H4 (cell line): ENCODE data around the gene ZSCAN18. TPM values are rescaled to one million over a fixed set of nuclear protein-coding genes. Genes with fewer than 3 reads are reported as not detected.

ENCODE experiments used
- DNase-seq: peaks from one replicate; pipeline ENCODE4 v3.0.0-alpha.2; 2015; ENCODE audit warnings: low spot score
- total RNA-seq: library from RNA; depleted of rRNA; stranded (reverse); fragments of >200 nt; shearing (Covaris generic); gene quantifications from 2 replicates; pipeline ENCODE4 v1.2.3, GENCODE V29; 2014; rRNA removed

Gene ZSCAN18
- total RNA-seq, 1 experiment from 2014 or later = 3.8 TPM

GRCh38 chr19:58044886-58045285 lies 53.1 kb downstream of the ZSCAN18 start:
- DNase-seq = no peak

GRCh38 chr19:58044391-58044790 lies 53.6 kb downstream of the ZSCAN18 start:
- no peak for DNase-seq

- DNase-seq = no peak
These were observed 55.3 kb downstream of the ZSCAN18 start for GRCh38 chr19:58042495-58043340.

GRCh38 chr19:58040751-58041525 lies 57.1 kb downstream of the ZSCAN18 start:
- no peak for DNase-seq

- no peak for DNase-seq
These were observed 59.3 kb downstream of the ZSCAN18 start for GRCh38 chr19:58038688-58039204.

- DNase-seq = no peak
These were observed 59.9 kb downstream of the ZSCAN18 start for GRCh38 chr19:58037927-58038687.

- DNase-seq = no peak
These were observed 62.2 kb downstream of the ZSCAN18 start for GRCh38 chr19:58035863-58036262.

GRCh38 chr19:58034477-58034793 lies 63.6 kb downstream of the ZSCAN18 start:
- DNase-seq = no peak

Other genes starting within 250 kb of the ZSCAN18 start
- gene ZNF587, start 248.4 kb downstream of the ZSCAN18 start, total RNA-seq = 4.3 and 11.9 TPM in 2 replicates
- gene ZNF814, start 209.2 kb downstream of the ZSCAN18 start, total RNA-seq = 3.6 and 11.1 TPM in 2 replicates
- gene ZNF417, start 181.6 kb downstream of the ZSCAN18 start, total RNA-seq = 4.9 and 12.1 TPM in 2 replicates
- gene ZNF418, start 162.8 kb downstream of the ZSCAN18 start, total RNA-seq = 0.50 TPM in 1 of 2 replicates, not detected in the other
- 2.5 and 8.7 TPM in 2 replicates for gene ZNF256, start 150.5 kb downstream of the ZSCAN18 start, total RNA-seq
- gene C19orf18, start 123.7 kb downstream of the ZSCAN18 start, total RNA-seq = not detected in 2 replicates
- 6.5 and 7.7 TPM in 2 replicates for gene ZNF606, start 95.4 kb downstream of the ZSCAN18 start, total RNA-seq
- 1.8 TPM in 1 of 2 replicates, not detected in the other for gene ZSCAN1, start 64.2 kb downstream of the ZSCAN18 start, total RNA-seq
- gene ZNF135, start 38.9 kb downstream of the ZSCAN18 start, total RNA-seq = not detected in 2 replicates
- 8.7 and 11.1 TPM in 2 replicates for gene ZNF329, start 52.6 kb upstream of the ZSCAN18 start, total RNA-seq
- 14.5 and 22.8 TPM in 2 replicates for gene ZNF274, start 84.8 kb upstream of the ZSCAN18 start, total RNA-seq
- 0.02 and 0.08 TPM in 2 replicates for gene ZNF544, start 130.7 kb upstream of the ZSCAN18 start, total RNA-seq
- gene ZNF8, start 180.7 kb upstream of the ZSCAN18 start, total RNA-seq = 3.1 and 4.3 TPM in 2 replicates
- 96.6 and 120 TPM in 2 replicates for gene ERVK3-1, start 207.1 kb upstream of the ZSCAN18 start, total RNA-seq
- gene ZSCAN22, start 228.8 kb upstream of the ZSCAN18 start, total RNA-seq = 2.6 and 2.8 TPM in 2 replicates